GM12892 (cell line): ENCODE results near the gene DDX1.

ENCODE experiments used
- POLR2A ChIP-seq: IDR thresholded peaks from 2 replicates; pipeline ENCODE4 v1.6.1; 2011; ENCODE audit warnings: low read depth, low read length, control low read depth
- POLR2AphosphoS5 ChIP-seq: IDR thresholded peaks from 2 replicates; pipeline ENCODE4 v1.6.1; 2011; ENCODE audit warnings: low read depth, low read length, control low read depth
- TAF1 ChIP-seq: IDR thresholded peaks from 2 replicates; pipeline ENCODE4 v1.6.1; 2011; ENCODE audit warnings: low read depth, mild to moderate bottlenecking, control low read depth, low read length, borderline replicate concordance

GRCh38 chr2:15662579-15662978 lies 70.9 kb downstream of the DDX1 start:
- TF ChIP-seq POLR2AphosphoS5: no peak
- no peak for TF ChIP-seq POLR2A
- no peak for TF ChIP-seq TAF1
